CD4-positive, alpha-beta memory T cell (primary cell): ENCODE measurements around the gene NSUN2. TPM values are rescaled to one million over a fixed set of nuclear protein-coding genes. Genes with fewer than 3 reads are reported as not detected.
"Not testable (repeated sequence)": the region's sequence is repeated elsewhere in the genome, so short reads cannot be mapped to it uniquely, and the experiment has no call there.

Experiments used
- CTCF ChIA-PET: fragments of 350-600 bp; sonication (Branson Sonifier 250); formaldehyde crosslinking; loops from one replicate; lab custom pipeline; 2021; ENCODE audit warnings: inconsistent platforms; ENCODE audit not compliant: partially characterized antibody; lab: Charles Lee
- POLR2A ChIA-PET: fragments of 350-600 bp; sonication (Branson Sonifier 250); formaldehyde crosslinking; loops from one replicate; lab custom pipeline; 2021; ENCODE audit not compliant: partially characterized antibody; lab: Charles Lee
- DNase-seq, 5 donors: peaks; one replicate each; pipeline versions ENCODE4 v3.0.0 to v3.0.0-alpha.2; 2020 to 2022; ENCODE audit warnings: mixed read lengths in 1 of 5
- H3K27ac ChIP-seq: one replicate; pipeline ENCODE4 v1.7.0; 2013; ENCODE audit warnings: low read depth, low read length
- H3K27me3 ChIP-seq: 2 replicates; pipeline ENCODE4 v1.7.0; 2013; ENCODE audit warnings: mild to moderate bottlenecking, low read length, moderate library complexity; ENCODE audit not compliant: insufficient read depth
- H3K36me3 ChIP-seq: 2 replicates; pipeline ENCODE4 v1.7.0; 2013; ENCODE audit warnings: mild to moderate bottlenecking, low read length, moderate library complexity; ENCODE audit not compliant: insufficient read depth
- H3K4me1 ChIP-seq: 2 replicates; pipeline ENCODE4 v1.7.0; 2013; ENCODE audit warnings: mild to moderate bottlenecking, low read length, moderate library complexity; ENCODE audit not compliant: insufficient read depth
- H3K4me3 ChIP-seq, 2 donors: one replicate each; pipeline ENCODE4 v1.7.0; 2013; ENCODE audit warnings: low read length in 2 of 2, mild to moderate bottlenecking in 1 of 2
- H3K9me3 ChIP-seq, 2 donors: one replicate each; pipeline ENCODE4 v1.7.0; 2013; ENCODE audit warnings: low read length in 2 of 2, control low read depth in 1 of 2; ENCODE audit not compliant: control insufficient read depth in 1 of 2
- H3K27ac Mint-ChIP-seq, 7 donors: one replicate each; pipeline ENCODE4 v1.8.0; 2020 to 2021; ENCODE audit warnings: mixed read lengths in 7 of 7, mild to moderate bottlenecking in 6 of 7, inconsistent platforms in 3 of 7, moderate library complexity in 3 of 7
- H3K27me3 Mint-ChIP-seq, 2 donors: one replicate each; pipeline ENCODE4 v1.8.0; 2020 to 2021; ENCODE audit warnings: mixed read lengths in 2 of 2
- H3K36me3 Mint-ChIP-seq, 2 donors: one replicate each; pipeline ENCODE4 v1.8.0; 2020 to 2021; ENCODE audit warnings: mixed read lengths in 2 of 2, inconsistent platforms in 1 of 2, mild to moderate bottlenecking in 1 of 2
- H3K4me1 Mint-ChIP-seq, 4 donors: one replicate each; pipeline ENCODE4 v1.8.0; 2020 to 2021; ENCODE audit warnings: mixed read lengths in 4 of 4, mild to moderate bottlenecking in 1 of 4
- H3K4me3 Mint-ChIP-seq, 8 donors: one replicate each; pipeline ENCODE4 v1.8.0; 2020 to 2021; ENCODE audit warnings: mixed read lengths in 8 of 8, mild to moderate bottlenecking in 7 of 8, moderate library complexity in 6 of 8, inconsistent platforms in 3 of 8
- H3K9me3 Mint-ChIP-seq, 8 donors: one replicate each; pipeline ENCODE4 v1.8.0; 2020 to 2021; ENCODE audit warnings: mixed read lengths in 8 of 8, mild to moderate bottlenecking in 5 of 8, inconsistent platforms in 3 of 8, moderate library complexity in 1 of 8
- intact Hi-C: fragments of 100-400 bp; cut with micrococcal nuclease; formaldehyde crosslinking; loops from one replicate; pipeline ENCODE4 v1.15.1; 2023
- polyA plus RNA-seq, 2 donors: library from polyadenylated mRNA; unstranded; fragments of 300-500 nt; fragmentation: Illumina TruSeq; gene quantifications; one replicate each; pipeline ENCODE4 v1.2.3, GENCODE V29; 2021
- total RNA-seq, 2 experiments: library from RNA; stranded (reverse); gene quantifications; one replicate each; pipeline ENCODE4 v1.2.3, GENCODE V29; 2021

NSUN2 gene
- total and polyA plus RNA-seq, 4 experiments from 2014 or later = 22.6 to 81.6 (median 60.3) TPM

GRCh38 chr5:6574111-6574510 lies 58.7 kb downstream of the NSUN2 start:
- Mint-ChIP-seq H3K27me3 (peaks cover 11 to 24% of the 10 kb centered on the region in 2 donors), H3K27ac (no peak overlapping the region), H3K4me3 (no peak overlapping the region), H3K9me3 (no peaks in the 10 kb centered on the region), H3K36me3 (no peaks in the 10 kb centered on the region), H3K4me1 (no peaks in the 10 kb centered on the region)
- ChIA-PET POLR2A (no interaction called here), CTCF (interaction anchor here (1.1 kb wide), 1 partner anchor 9 kb away, joined by 3 read pairs; no protein-coding TSS in a partner anchor)
- H3K36me3 ChIP-seq = no peaks in the 10 kb centered on the region
- no peaks in the 10 kb centered on the region for H3K9me3 ChIP-seq
- H3K4me3 ChIP-seq = no peak overlapping the region
- DNase-seq = no peak
- H3K4me1 ChIP-seq = no peaks in the 10 kb centered on the region
- no peak overlapping the region for H3K27ac ChIP-seq
- intact Hi-C loops = no loop called here
- no peaks in the 10 kb centered on the region for H3K27me3 ChIP-seq

- no peaks in the 10 kb centered on the region for H3K9me3 ChIP-seq
- Mint-ChIP-seq H3K4me3 (no peak overlapping the region), H3K27me3 (peaks cover 12 to 24% of the 10 kb centered on the region in 2 donors), H3K27ac (no peak overlapping the region), H3K9me3 (no peaks in the 10 kb centered on the region), H3K4me1 (no peaks in the 10 kb centered on the region), H3K36me3 (no peaks in the 10 kb centered on the region)
- H3K27ac ChIP-seq = no peak overlapping the region
- H3K4me3 ChIP-seq = no peak overlapping the region
- CTCF ChIA-PET = no interaction called here
- intact Hi-C loops = no loop called here
- no peaks in the 10 kb centered on the region for H3K36me3 ChIP-seq
- no peaks in the 10 kb centered on the region for H3K27me3 ChIP-seq
- POLR2A ChIA-PET = no interaction called here
- DNase-seq = no peak
- H3K4me1 ChIP-seq = no peaks in the 10 kb centered on the region
Measured at GRCh38 chr5:6573651-6574101, 59.2 kb downstream of the NSUN2 start.

- Histone ChIP-seq H3K9me3 (no peaks in the 10 kb centered on the region), H3K27ac (no peak overlapping the region), H3K27me3 (no peaks in the 10 kb centered on the region), H3K36me3 (no peaks in the 10 kb centered on the region), H3K4me1 (no peaks in the 10 kb centered on the region), H3K4me3 (no peak overlapping the region)
- Mint-ChIP-seq H3K36me3 (no peaks in the 10 kb centered on the region), H3K9me3 (no peaks in the 10 kb centered on the region), H3K27me3 (peaks cover 9 to 25% of the 10 kb centered on the region in 2 donors), H3K4me1 (no peaks in the 10 kb centered on the region), H3K27ac (no peak overlapping the region), H3K4me3 (no peak overlapping the region)
- ChIA-PET POLR2A (no interaction called here), CTCF (no interaction called here)
- no peak for DNase-seq
- intact Hi-C loops = no loop called here
Measured at GRCh38 chr5:6572825-6573380, 59.9 kb downstream of the NSUN2 start.

GRCh38 chr5:6572086-6572824 lies 60.6 kb downstream of the NSUN2 start:
- Mint-ChIP-seq H3K4me3 (no peak overlapping the region), H3K9me3 (no peaks in the 10 kb centered on the region), H3K27ac (no peak overlapping the region), H3K27me3 (peaks cover 9 to 26% of the 10 kb centered on the region in 2 donors), H3K36me3 (no peaks in the 10 kb centered on the region), H3K4me1 (no peaks in the 10 kb centered on the region)
- Histone ChIP-seq H3K9me3 (no peaks in the 10 kb centered on the region), H3K4me1 (no peaks in the 10 kb centered on the region), H3K4me3 (no peak overlapping the region), H3K36me3 (no peaks in the 10 kb centered on the region), H3K27ac (no peak overlapping the region), H3K27me3 (no peaks in the 10 kb centered on the region)
- POLR2A ChIA-PET = no interaction called here
- no peak for DNase-seq
- CTCF ChIA-PET = no interaction called here
- intact Hi-C loops = no loop called here

GRCh38 chr5:6571607-6572006 lies 61.2 kb downstream of the NSUN2 start:
- H3K9me3 Mint-ChIP-seq, H3K9me3 ChIP-seq, H3K4me3 Mint-ChIP-seq, DNase-seq, H3K4me1 Mint-ChIP-seq, H3K36me3 Mint-ChIP-seq, H3K4me1 ChIP-seq, H3K4me3 ChIP-seq, intact Hi-C loops, H3K27ac ChIP-seq, POLR2A ChIA-PET, H3K27ac Mint-ChIP-seq, H3K36me3 ChIP-seq, H3K27me3 ChIP-seq, CTCF ChIA-PET: not testable (repeated sequence)
- peaks cover 13 to 27% of the 10 kb centered on the region in 2 donors for H3K27me3 Mint-ChIP-seq

GRCh38 chr5:6570530-6570929 lies 62.3 kb downstream of the NSUN2 start:
- Mint-ChIP-seq H3K4me1 (no peaks in the 10 kb centered on the region), H3K4me3 (no peak overlapping the region), H3K9me3 (no peaks in the 10 kb centered on the region), H3K27me3 (peaks cover 12 to 26% of the 10 kb centered on the region in 2 donors), H3K27ac (no peak overlapping the region), H3K36me3 (no peaks in the 10 kb centered on the region)
- no peaks in the 10 kb centered on the region for H3K36me3 ChIP-seq
- H3K4me3 ChIP-seq = no peak overlapping the region
- intact Hi-C loops = no loop called here
- ChIA-PET CTCF (no interaction called here), POLR2A (no interaction called here)
- DNase-seq = no peak
- no peaks in the 10 kb centered on the region for H3K9me3 ChIP-seq
- H3K27ac ChIP-seq = no peak overlapping the region
- H3K4me1 ChIP-seq = no peaks in the 10 kb centered on the region
- H3K27me3 ChIP-seq = no peaks in the 10 kb centered on the region

GRCh38 chr5:6568889-6569288 lies 64.0 kb downstream of the NSUN2 start:
- Histone ChIP-seq H3K27ac (no peak overlapping the region), H3K27me3 (no peaks in the 10 kb centered on the region), H3K9me3 (no peaks in the 10 kb centered on the region), H3K36me3 (no peaks in the 10 kb centered on the region), H3K4me3 (no peak overlapping the region), H3K4me1 (no peaks in the 10 kb centered on the region)
- no peaks in the 10 kb centered on the region for H3K4me1 Mint-ChIP-seq
- no peak for DNase-seq
- no peak overlapping the region for H3K27ac Mint-ChIP-seq
- no peak overlapping the region for H3K4me3 Mint-ChIP-seq
- H3K27me3 Mint-ChIP-seq = peaks cover 12 to 22% of the 10 kb centered on the region in 2 donors
- CTCF ChIA-PET = no interaction called here
- POLR2A ChIA-PET = no interaction called here
- intact Hi-C loops = no loop called here
- H3K36me3 Mint-ChIP-seq = no peaks in the 10 kb centered on the region
- H3K9me3 Mint-ChIP-seq = no peaks in the 10 kb centered on the region
